ENCODE results near the gene IMPDH2.

IMPDH2 gene

GRCh38 chr3:48980295-48980694 is 48.9 kb downstream of the IMPDH2 start:
- DNase-seq (ENCODE audit: low spot score) = no peak

DNA sequence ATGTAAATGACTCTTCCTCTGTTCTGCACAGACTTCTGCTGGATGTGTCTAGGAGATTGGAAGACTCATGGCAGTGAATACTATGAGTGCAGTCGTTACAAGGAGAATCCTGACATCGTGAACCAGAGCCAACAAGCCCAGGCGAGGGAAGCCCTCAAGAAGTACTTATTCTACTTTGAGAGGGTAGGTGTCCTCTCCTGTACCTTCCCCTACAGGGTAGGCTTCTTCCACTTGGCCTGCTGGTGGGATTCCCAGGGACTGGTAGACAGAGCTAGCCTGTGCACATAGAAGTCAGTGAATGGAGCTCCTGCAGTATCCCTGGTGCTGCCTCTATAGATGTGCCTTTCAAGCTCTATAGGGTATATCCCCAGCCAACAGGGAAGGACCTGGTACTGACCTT is 49.7 kb downstream of the IMPDH2 start:
- no peak for DNase-seq (ENCODE audit: low spot score)
